H1 (cell line): ENCODE results near the gene DGKI. TPM values are rescaled to one million over a fixed set of nuclear protein-coding genes. Genes with fewer than 3 reads are reported as not detected.

Experiments used
- CTCF ChIA-PET: fragments of 300-600 bp; sonication (Branson Sonifier 250); formaldehyde crosslinking; loops from one replicate; lab custom pipeline; 2021; ENCODE audit not compliant: partially characterized antibody; lab: Charles Lee
- POLR2A ChIA-PET: fragments of 300-600 bp; sonication (Branson Sonifier 250); formaldehyde crosslinking; loops from one replicate; lab custom pipeline; 2021; ENCODE audit warnings: inconsistent platforms; ENCODE audit not compliant: partially characterized antibody; lab: Charles Lee
- DNase-seq, 2 experiments: peaks; one replicate each; pipeline versions ENCODE4 v3.0.0 to v3.0.0-alpha.2; 2010 to 2022; ENCODE audit warnings: low spot score in 2 of 2, low read depth in 1 of 2, mixed read lengths in 1 of 2
- FAIRE-seq: peaks from 2 replicates; lab custom pipeline; 2011; peaks lifted over from hg19 to GRCh38; lab: Jason Lieb, UNC
- H2AFZ ChIP-seq: 2 replicates; pipeline ENCODE4 v1.8.1; 2012; ENCODE audit warnings: low read length, inconsistent platforms
- H2AK5ac ChIP-seq: 2 replicates; pipeline ENCODE4 v1.6.1; 2013; ENCODE audit warnings: low read depth, low read length
- H2BK120ac ChIP-seq: replicated peaks from 2 replicates; pipeline ENCODE3; 2013; ENCODE audit warnings: low read depth, low read length, inconsistent platforms
- H2BK12ac ChIP-seq: 2 replicates; pipeline ENCODE4 v1.6.1; 2013; ENCODE audit warnings: low read depth, low read length
- H2BK15ac ChIP-seq: 2 replicates; pipeline ENCODE4 v1.6.1; 2013; ENCODE audit warnings: low read length
- H2BK20ac ChIP-seq: 2 replicates; pipeline ENCODE4 v1.6.1; 2013; ENCODE audit warnings: low read length
- H2BK5ac ChIP-seq: 2 replicates; pipeline ENCODE4 v1.6.1; 2013; ENCODE audit warnings: low read depth, low read length
- H3K14ac ChIP-seq: 2 replicates; pipeline ENCODE4 v1.6.1; 2013; ENCODE audit warnings: inconsistent platforms; ENCODE audit not compliant: insufficient read length
- H3K18ac ChIP-seq: 2 replicates; pipeline ENCODE4 v1.6.1; 2013; ENCODE audit warnings: low read length; ENCODE audit errors: extremely low read depth
- H3K23ac ChIP-seq: 2 replicates; pipeline ENCODE4 v1.6.1; 2013; ENCODE audit warnings: inconsistent platforms; ENCODE audit not compliant: insufficient read length
- H3K23me2 ChIP-seq: 2 replicates; pipeline ENCODE4 v1.6.1; 2013; ENCODE audit warnings: low read depth, low read length
- H3K27ac ChIP-seq: 2 replicates; pipeline ENCODE4 v1.6.1; 2011; ENCODE audit warnings: low read depth, low read length, inconsistent platforms
- H3K27me3 ChIP-seq, 4 experiments: replicated peaks in 1 of 4; 1 replicate in 1 of 4; 2 replicates in 3 of 4; pipeline versions ENCODE4 v1.6.1 to v1.8.1; 2011 to 2013; ENCODE audit warnings: low read length in 3 of 4, mild to moderate bottlenecking in 3 of 4, inconsistent platforms in 2 of 4, mixed read lengths in 2 of 4, moderate library complexity in 1 of 4; ENCODE audit not compliant: control insufficient read depth in 3 of 4, insufficient read depth in 3 of 4; ENCODE audit errors: extremely low read depth in 1 of 4
- H3K36me3 ChIP-seq, 4 experiments: 2 replicates each; pipeline versions ENCODE4 v1.6.1 to v1.8.1; 2011 to 2013; ENCODE audit warnings: mild to moderate bottlenecking in 4 of 4, low read length in 3 of 4, moderate library complexity in 2 of 4, control low read depth in 1 of 4, inconsistent platforms in 1 of 4; ENCODE audit not compliant: insufficient read depth in 4 of 4, control insufficient read depth in 2 of 4
- H3K4ac ChIP-seq: replicated peaks from 2 replicates; pipeline ENCODE3; 2013; ENCODE audit warnings: low read length, low read depth, mixed read lengths, inconsistent platforms; ENCODE audit not compliant: insufficient read length
- H3K4me1 ChIP-seq, 4 experiments: replicated peaks in 1 of 4; 1 replicate in 1 of 4; 2 replicates in 3 of 4; pipeline versions ENCODE4 v1.6.1 to v1.8.1; 2011 to 2013; ENCODE audit warnings: low read length in 3 of 4, inconsistent platforms in 2 of 4, mixed read lengths in 1 of 4; ENCODE audit not compliant: insufficient read depth in 4 of 4, control insufficient read depth in 3 of 4
- H3K4me2 ChIP-seq, 2 experiments: 2 replicates each; pipeline versions ENCODE4 v1.6.1 to v1.8.1; 2011 to 2013; ENCODE audit warnings: low read depth in 2 of 2, low read length in 2 of 2, control low read depth in 1 of 2, inconsistent platforms in 1 of 2, mild to moderate bottlenecking in 1 of 2; ENCODE audit not compliant: insufficient read depth in 1 of 2
- H3K4me3 ChIP-seq, 4 experiments: fragments of 200-600, 300-600 bp in 1 of 4; sonication (generic), shearing (Covaris generic), sonication (Bioruptor Twin) in 1 of 4; 2 replicates each; pipeline versions ENCODE4 v1.5.1 to v1.8.1; 2011 to 2016; ENCODE audit warnings: low read length in 4 of 4, low read depth in 3 of 4, control low read depth in 2 of 4, inconsistent platforms in 2 of 4, mild to moderate bottlenecking in 2 of 4, mixed read lengths in 1 of 4, moderate library complexity in 1 of 4; ENCODE audit not compliant: insufficient read depth in 2 of 4; ENCODE audit errors: extremely low read depth in 1 of 4
- H3K56ac ChIP-seq: replicated peaks from 2 replicates; pipeline ENCODE3; 2013; ENCODE audit warnings: low read depth, mild to moderate bottlenecking, mixed read lengths, low read length, inconsistent platforms; ENCODE audit not compliant: insufficient read length
- H3K79me1 ChIP-seq: 2 replicates; pipeline ENCODE4 v1.6.1; 2013; ENCODE audit warnings: low read depth, low read length, control low read depth
- H3K79me2 ChIP-seq, 2 experiments: 2 replicates each; pipeline versions ENCODE4 v1.6.1 to v1.8.1; 2012 to 2013; ENCODE audit warnings: low read length in 2 of 2, mild to moderate bottlenecking in 2 of 2, inconsistent platforms in 1 of 2; ENCODE audit not compliant: insufficient read depth in 2 of 2, control insufficient read depth in 1 of 2
- H3K9ac ChIP-seq, 4 experiments: replicated peaks in 1 of 4; 1 replicate in 1 of 4; 2 replicates in 3 of 4; pipeline versions ENCODE4 v1.6.1 to v1.8.1; 2011 to 2013; ENCODE audit warnings: low read depth in 3 of 4, low read length in 3 of 4, control low read depth in 2 of 4, mild to moderate bottlenecking in 2 of 4, moderate library complexity in 2 of 4, inconsistent platforms in 1 of 4; ENCODE audit errors: extremely low read depth in 1 of 4
- H3K9me3 ChIP-seq, 2 experiments: 2 replicates each; pipeline versions ENCODE4 v1.6.1 to v1.8.1; 2012 to 2013; ENCODE audit warnings: mild to moderate bottlenecking in 2 of 2, moderate library complexity in 2 of 2, control low read depth in 1 of 2, inconsistent platforms in 1 of 2, low read depth in 1 of 2, low read length in 1 of 2, mixed read lengths in 1 of 2; ENCODE audit not compliant: insufficient read depth in 2 of 2
- H4K20me1 ChIP-seq, 2 experiments: replicated peaks in 1 of 2; 2 replicates each; pipeline versions ENCODE3 to v1.8.1; 2011 to 2013; ENCODE audit warnings: inconsistent platforms in 2 of 2, low read length in 2 of 2, mild to moderate bottlenecking in 1 of 2; ENCODE audit not compliant: insufficient read depth in 2 of 2, control insufficient read depth in 1 of 2
- H4K5ac ChIP-seq: 2 replicates; pipeline ENCODE4 v1.6.1; 2013; ENCODE audit warnings: low read length, low read depth, mixed read lengths, inconsistent platforms; ENCODE audit not compliant: insufficient read length
- H4K8ac ChIP-seq: 2 replicates; pipeline ENCODE4 v1.8.0; 2013; ENCODE audit warnings: mild to moderate bottlenecking, moderate library complexity, low read length, inconsistent platforms; ENCODE audit not compliant: insufficient read depth; ENCODE audit errors: extremely low read depth
- H4K91ac ChIP-seq: replicated peaks from 2 replicates; pipeline ENCODE3; 2013; ENCODE audit warnings: low read length, mixed read lengths, inconsistent platforms; ENCODE audit not compliant: insufficient read length
- CBX8 ChIP-seq: fragments of 300-800, 300-1000 bp; sonication (generic); IDR thresholded peaks from 2 replicates; pipeline ENCODE4 v1.7.1; 2016; ENCODE audit warnings: low read depth, low read length, borderline replicate concordance
- EGR1 ChIP-seq: IDR thresholded peaks from 2 replicates; pipeline ENCODE4 v1.6.1; 2011; ENCODE audit warnings: low read depth, low read length, borderline replicate concordance
- KDM1A ChIP-seq: fragments of 200-600, 300-600 bp; sonication (generic); IDR thresholded peaks from 2 replicates; pipeline ENCODE4 v1.7.1; 2016; ENCODE audit warnings: mild to moderate bottlenecking, low read length, borderline replicate concordance
- POLR2AphosphoS5 ChIP-seq: IDR thresholded peaks from 2 replicates; pipeline ENCODE4 v1.6.1; 2011; ENCODE audit warnings: low read depth, low read length
- POU5F1 ChIP-seq: IDR thresholded peaks from 2 replicates; pipeline ENCODE4 v1.6.1; 2011; ENCODE audit warnings: low read depth, mild to moderate bottlenecking, low read length, moderate library complexity
- WGBS, 2 experiments: shearing (Covaris generic) in 1 of 2; methylation state at CpG; one replicate each; pipeline versions ENCODE4 v1.1.6 to v1.1.7; 2013 to 2015; ENCODE audit warnings: low lambda C conversion rate in 2 of 2, mixed read lengths in 2 of 2, inconsistent platforms in 1 of 2, low coverage in 1 of 2, missing lambda C conversion rate in 1 of 2; ENCODE audit not compliant: insufficient replicate concordance in 2 of 2, insufficient coverage in 1 of 2, insufficient read length in 1 of 2; ENCODE audit errors: extremely low coverage in 1 of 2, missing lambda C conversion rate in 1 of 2; 5-methylcytosine and 5-hydroxymethylcytosine counted together
- polyA plus RNA-seq, 7 experiments: library from polyadenylated mRNA; depleted of rRNA in 3 of 7; stranded (reverse) in 5 of 7; unstranded in 2 of 7; fragments of >200 nt in 5 of 7; fragments of 200-250 nt in 2 of 7; gene quantifications; 1 replicate in 5 of 7; 2 replicates in 1 of 7; 4 replicates in 1 of 7; pipeline versions ENCODE4 v1.2.1 to v1.2.3, GENCODE V29; 2011 to 2013; ENCODE audit warnings: missing spikeins in 2 of 7, mixed read lengths in 2 of 7
- total RNA-seq: library from RNA; stranded (reverse); fragmentation: NEBNext Ultra II Directional; extraction: Animal tissue kit (Norgen Biotek cat#: 25700); gene quantifications from 2 replicates; pipeline ENCODE4 v1.2.1, GENCODE V29; 2021

Gene DGKI
- total and polyA plus RNA-seq, 2 of the 8 experiments (the other 6 are each of a cell fraction or from before 2014, with no cell fraction given) = 0.20 to 0.71 TPM

DNA sequence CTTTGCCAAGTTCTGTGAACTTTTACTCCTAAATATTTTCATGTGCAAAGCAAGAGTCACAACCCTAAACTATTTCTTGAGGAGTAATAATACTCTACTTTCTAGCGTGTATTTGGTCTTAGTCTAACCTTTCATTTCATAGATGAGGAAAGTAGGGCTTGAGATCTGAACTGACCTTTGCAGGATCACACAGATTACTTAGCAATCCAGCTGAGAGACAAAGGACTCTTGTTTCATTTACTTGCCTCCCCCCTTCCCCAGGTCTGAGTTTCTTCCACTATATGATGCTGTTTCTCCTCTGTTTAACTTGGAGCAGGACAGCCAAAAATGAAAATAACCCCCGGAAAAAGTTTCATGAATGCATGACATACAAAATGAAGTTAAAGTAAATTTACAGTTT is 427.9 kb downstream of the DGKI start:
- no peak for TF ChIP-seq POU5F1
- TF ChIP-seq EGR1 = no peak
- no peak for TF ChIP-seq POLR2AphosphoS5
- no peak for TF ChIP-seq CBX8
- TF ChIP-seq KDM1A = no peak
- TF ChIP-seq, all 59 proteins: peak for 0
- FAIRE-seq = no peak

More for the DNA sequence above, 427.9 kb downstream of the DGKI start:
- H3K23me2 ChIP-seq = no peaks in the 10 kb centered on the region
- 89% methylated on average over 2 of the region's 2 CpGs; no CpG with 5 or more reads in 1 of the 2 experiments for WGBS, 2 experiments
- H3K23ac ChIP-seq = no peak overlapping the region
- ChIA-PET CTCF (interaction anchor here (1.1 kb wide), 1 partner anchor 14 kb away, joined by 3 read pairs; no protein-coding TSS in a partner anchor), POLR2A (no interaction called here)
- H2BK12ac ChIP-seq = no peak overlapping the region
- H2BK5ac ChIP-seq = no peak overlapping the region
- no peak for DNase-seq
- no peak overlapping the region for H2BK15ac ChIP-seq
- no peak overlapping the region for H4K8ac ChIP-seq
- no peak overlapping the region for H3K4me2 ChIP-seq
- no peak overlapping the region for H3K27ac ChIP-seq
- H3K79me1 ChIP-seq = no peaks in the 10 kb centered on the region
- no peak overlapping the region for H4K91ac ChIP-seq
- no peak overlapping the region for H3K9ac ChIP-seq
- H2BK120ac ChIP-seq = no peak overlapping the region
- no peak overlapping the region for H3K18ac ChIP-seq
- H2BK20ac ChIP-seq = no peak overlapping the region
- no peak overlapping the region for H2AFZ ChIP-seq
- H3K56ac ChIP-seq = no peak overlapping the region
- no peaks in the 10 kb centered on the region for H3K4me1 ChIP-seq
- H2AK5ac ChIP-seq = no peak overlapping the region
- no peak overlapping the region for H3K4me3 ChIP-seq
- H3K9me3 ChIP-seq = peaks cover 0 to 4% of the 10 kb centered on the region in 2 experiments; a peak in 1 of 4 replicates
- no peaks in the 10 kb centered on the region for H3K79me2 ChIP-seq
- H4K20me1 ChIP-seq = no peaks in the 10 kb centered on the region
- H3K4ac ChIP-seq = no peak overlapping the region
- no peak overlapping the region for H4K5ac ChIP-seq
- no peak overlapping the region for H3K14ac ChIP-seq
- no peaks in the 10 kb centered on the region for H3K36me3 ChIP-seq
- H3K27me3 ChIP-seq = no peaks in the 10 kb centered on the region
